ENCODE results near the gene PIKFYVE. TPM values are rescaled to one million over a fixed set of nuclear protein-coding genes. Genes with fewer than 3 reads are reported as not detected.

Gene PIKFYVE
- total and polyA plus RNA-seq, 4 experiments from 2014 or later, result 3.3 to 45.8 (median 26.4) TPM

DNA sequence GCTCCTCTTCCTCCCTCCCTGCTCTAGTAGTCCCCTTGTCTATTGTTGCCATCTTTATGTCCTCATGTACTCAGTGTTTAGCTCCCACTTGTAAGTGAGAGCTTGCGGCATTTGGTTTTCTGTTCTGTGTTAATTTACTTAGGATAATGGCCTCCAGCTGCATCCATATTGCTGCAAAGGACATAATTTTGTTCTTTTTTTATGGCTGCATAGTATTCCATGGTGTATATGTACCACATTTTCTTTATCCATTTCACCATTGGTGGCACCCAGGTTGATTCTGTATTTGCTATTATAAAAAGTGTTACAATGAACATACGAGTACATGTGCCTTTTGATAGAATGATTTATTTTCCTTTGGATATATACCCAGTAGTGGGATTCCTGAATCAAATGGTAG is 12.5 kb downstream of the PIKFYVE start:
- peaks cover 0 to 4% (median 0%) of the 10 kb centered on the region in 8 donors for H3K9me3 Mint-ChIP-seq
- Histone ChIP-seq H3K9me3 (ENCODE audit: control insufficient read depth in 1 of 2, low read length in 2 of 2) (no peaks in the 10 kb centered on the region), H3K36me3 (ENCODE audit: insufficient read depth, low read length) (peaks cover 70% of the 10 kb centered on the region), H3K4me1 (ENCODE audit: insufficient read depth, low read length) (no peaks in the 10 kb centered on the region), H3K27me3 (ENCODE audit: insufficient read depth, low read length) (no peaks in the 10 kb centered on the region), H3K4me3 (ENCODE audit: low read length in 2 of 2) (no peak overlapping the region), H3K27ac (ENCODE audit: low read depth, low read length) (no peak overlapping the region)
- no peak for DNase-seq
- H3K4me3 Mint-ChIP-seq, result no peak overlapping the region
- peaks cover 89 to 95% of the 10 kb centered on the region in 2 donors for H3K36me3 Mint-ChIP-seq
- H3K27me3 Mint-ChIP-seq, result no peaks in the 10 kb centered on the region
- CTCF ChIA-PET (ENCODE audit: partially characterized antibody), result no interaction called here
- peaks cover 21 to 54% (median 29%) of the 10 kb centered on the region in 4 donors for H3K4me1 Mint-ChIP-seq
- POLR2A ChIA-PET (ENCODE audit: partially characterized antibody), result no interaction called here
- intact Hi-C loops (cut with micrococcal nuclease), result no loop called here
- H3K27ac Mint-ChIP-seq, result no peak overlapping the region

GRCh38 chr2:208279236-208279635 is 13.2 kb downstream of the PIKFYVE start:
- no peaks in the 10 kb centered on the region for H3K9me3 ChIP-seq (ENCODE audit: control insufficient read depth in 1 of 2, low read length in 2 of 2)
- H3K4me1 ChIP-seq (ENCODE audit: insufficient read depth, low read length), result no peaks in the 10 kb centered on the region
- POLR2A ChIA-PET (ENCODE audit: partially characterized antibody), result no interaction called here
- H3K36me3 Mint-ChIP-seq, result peaks cover 84 to 90% of the 10 kb centered on the region in 2 donors
- H3K27ac ChIP-seq (ENCODE audit: low read depth, low read length), result no peak overlapping the region
- H3K4me3 ChIP-seq (ENCODE audit: low read length in 2 of 2), result no peak overlapping the region
- intact Hi-C loops (cut with micrococcal nuclease), result no loop called here
- no peak for DNase-seq
- H3K36me3 ChIP-seq (ENCODE audit: insufficient read depth, low read length), result peaks cover 63% of the 10 kb centered on the region
- H3K4me1 Mint-ChIP-seq, result peaks cover 18 to 51% (median 25%) of the 10 kb centered on the region in 4 donors
- CTCF ChIA-PET (ENCODE audit: partially characterized antibody), result interaction anchor here (0.8 to 1.5 kb wide), 2 partner anchors 10 to 13 kb away, joined by 3 to 4 read pairs; partner anchors contain the start of gene PIKFYVE
- H3K27me3 Mint-ChIP-seq, result no peaks in the 10 kb centered on the region
- peak overlapping the region in 3 of 7 donors; percentile 3 to 56 (median 4) for H3K27ac Mint-ChIP-seq
- H3K4me3 Mint-ChIP-seq, result no peak overlapping the region
- H3K9me3 Mint-ChIP-seq, result peaks cover 0 to 2% (median 0%) of the 10 kb centered on the region in 8 donors
- H3K27me3 ChIP-seq (ENCODE audit: insufficient read depth, low read length), result no peaks in the 10 kb centered on the region

DNA sequence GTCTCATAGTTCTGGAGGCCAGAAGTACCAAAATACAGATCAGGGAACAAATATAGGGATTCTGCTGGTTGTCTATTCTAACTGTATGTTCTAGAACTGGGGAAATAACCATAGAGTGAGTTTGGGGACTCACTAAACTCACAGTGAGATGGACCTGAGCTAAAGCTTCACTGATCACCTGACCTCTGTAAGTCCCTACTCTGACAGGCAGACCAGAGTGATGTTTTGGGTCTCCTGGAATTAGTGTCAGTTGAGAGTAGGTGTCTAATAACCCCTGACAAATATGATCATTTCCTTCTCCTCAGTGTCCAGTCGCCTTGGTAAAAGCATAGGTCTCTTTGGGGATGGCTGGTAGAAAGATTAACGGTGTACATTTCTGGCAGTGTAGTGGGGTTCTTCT is 14.2 kb downstream of the PIKFYVE start:
- no peaks in the 10 kb centered on the region for H3K4me1 ChIP-seq (ENCODE audit: insufficient read depth, low read length)
- Mint-ChIP-seq H3K27ac (peak overlapping the region in 1 of 7 donors; percentile 40), H3K4me3 (no peak overlapping the region), H3K36me3 (peaks cover 76 to 81% of the 10 kb centered on the region in 2 donors), H3K9me3 (peaks cover 0 to 2% (median 0%) of the 10 kb centered on the region in 8 donors), H3K4me1 (peaks cover 15 to 45% (median 21%) of the 10 kb centered on the region in 4 donors), H3K27me3 (no peaks in the 10 kb centered on the region)
- H3K9me3 ChIP-seq (ENCODE audit: control insufficient read depth in 1 of 2, low read length in 2 of 2), result no peaks in the 10 kb centered on the region
- ChIA-PET POLR2A (ENCODE audit: partially characterized antibody) (no interaction called here), CTCF (ENCODE audit: partially characterized antibody) (interaction anchor here (0.8 to 1.7 kb wide), 3 partner anchors 11 to 27 kb away, joined by 3 to 6 read pairs (median 4); partner anchors contain the start of gene PIKFYVE)
- peaks cover 58% of the 10 kb centered on the region for H3K36me3 ChIP-seq (ENCODE audit: insufficient read depth, low read length)
- H3K27ac ChIP-seq (ENCODE audit: low read depth, low read length), result no peak overlapping the region
- H3K4me3 ChIP-seq (ENCODE audit: low read length in 2 of 2), result no peak overlapping the region
- no peak for DNase-seq
- intact Hi-C loops (cut with micrococcal nuclease), result no loop called here
- no peaks in the 10 kb centered on the region for H3K27me3 ChIP-seq (ENCODE audit: insufficient read depth, low read length)

DNA sequence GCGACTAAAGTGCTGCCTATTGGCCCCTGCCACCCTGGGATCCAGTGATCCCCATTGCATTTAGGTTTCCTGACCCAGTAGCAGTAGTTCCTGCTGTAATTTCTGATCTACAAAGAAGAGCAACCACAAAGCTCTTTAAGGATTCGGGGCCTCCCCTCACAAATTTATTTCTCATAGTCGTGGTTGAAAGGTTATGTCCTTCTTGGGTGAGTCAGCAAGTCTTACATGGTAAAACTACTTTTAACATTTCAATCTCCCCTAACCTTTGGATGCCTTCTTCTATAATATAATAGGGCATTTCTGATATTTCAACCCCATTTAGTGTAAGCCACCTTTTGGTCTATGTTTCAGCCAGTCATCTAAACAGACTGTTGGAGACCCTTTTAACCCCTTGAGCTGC is 14.9 kb downstream of the PIKFYVE start:
- H3K4me3 Mint-ChIP-seq, result no peak overlapping the region
- no peak overlapping the region for H3K27ac ChIP-seq (ENCODE audit: low read depth, low read length)
- no peaks in the 10 kb centered on the region for H3K27me3 ChIP-seq (ENCODE audit: insufficient read depth, low read length)
- POLR2A ChIA-PET (ENCODE audit: partially characterized antibody), result interaction anchor here (1.4 kb wide), 1 partner anchor 26 kb away, joined by 3 read pairs; the partner anchor contains the start of gene IDH1
- H3K9me3 Mint-ChIP-seq, result peaks cover 0 to 2% (median 0%) of the 10 kb centered on the region in 8 donors
- H3K36me3 Mint-ChIP-seq, result peaks cover 75 to 80% of the 10 kb centered on the region in 2 donors
- intact Hi-C loops (cut with micrococcal nuclease), result no loop called here
- H3K36me3 ChIP-seq (ENCODE audit: insufficient read depth, low read length), result peaks cover 54% of the 10 kb centered on the region
- H3K27me3 Mint-ChIP-seq, result no peaks in the 10 kb centered on the region
- peaks cover 17 to 38% (median 21%) of the 10 kb centered on the region in 4 donors for H3K4me1 Mint-ChIP-seq
- DNase-seq, result no peak
- no peaks in the 10 kb centered on the region for H3K9me3 ChIP-seq (ENCODE audit: control insufficient read depth in 1 of 2, low read length in 2 of 2)
- CTCF ChIA-PET (ENCODE audit: partially characterized antibody), result interaction anchor here (0.8 to 1.7 kb wide), 5 partner anchors 10 to 65 kb away, joined by 3 to 6 read pairs (median 4); partner anchors contain the start of gene PIKFYVE
- H3K4me3 ChIP-seq (ENCODE audit: low read length in 2 of 2), result no peak overlapping the region
- H3K27ac Mint-ChIP-seq, result peak overlapping the region in 2 of 7 donors; percentile 18 to 48
- no peaks in the 10 kb centered on the region for H3K4me1 ChIP-seq (ENCODE audit: insufficient read depth, low read length)

- Histone ChIP-seq H3K9me3 (ENCODE audit: control insufficient read depth in 1 of 2, low read length in 2 of 2) (no peaks in the 10 kb centered on the region), H3K36me3 (ENCODE audit: insufficient read depth, low read length) (peaks cover 43% of the 10 kb centered on the region), H3K4me3 (ENCODE audit: low read length in 2 of 2) (no peak overlapping the region), H3K27me3 (ENCODE audit: insufficient read depth, low read length) (no peaks in the 10 kb centered on the region), H3K27ac (ENCODE audit: low read depth, low read length) (no peak overlapping the region), H3K4me1 (ENCODE audit: insufficient read depth, low read length) (no peaks in the 10 kb centered on the region)
- Mint-ChIP-seq H3K27me3 (no peaks in the 10 kb centered on the region), H3K4me1 (peaks cover 7 to 15% (median 12%) of the 10 kb centered on the region in 4 donors), H3K9me3 (peaks cover 0 to 7% (median 4%) of the 10 kb centered on the region in 8 donors), H3K27ac (no peak overlapping the region), H3K36me3 (peaks cover 66 to 67% of the 10 kb centered on the region in 2 donors), H3K4me3 (no peak overlapping the region)
- ChIA-PET POLR2A (ENCODE audit: partially characterized antibody) (no interaction called here), CTCF (ENCODE audit: partially characterized antibody) (interaction anchor here (1.5 to 2.2 kb wide), 2 partner anchors 32 to 111 kb away, joined by 3 to 6 read pairs; partner anchors contain the start of gene IDH1)
- intact Hi-C loops (cut with micrococcal nuclease), result no loop called here
- no peak for DNase-seq
Observed at GRCh38 chr2:208285853-208286252, 19.8 kb downstream of the PIKFYVE start.

DNA sequence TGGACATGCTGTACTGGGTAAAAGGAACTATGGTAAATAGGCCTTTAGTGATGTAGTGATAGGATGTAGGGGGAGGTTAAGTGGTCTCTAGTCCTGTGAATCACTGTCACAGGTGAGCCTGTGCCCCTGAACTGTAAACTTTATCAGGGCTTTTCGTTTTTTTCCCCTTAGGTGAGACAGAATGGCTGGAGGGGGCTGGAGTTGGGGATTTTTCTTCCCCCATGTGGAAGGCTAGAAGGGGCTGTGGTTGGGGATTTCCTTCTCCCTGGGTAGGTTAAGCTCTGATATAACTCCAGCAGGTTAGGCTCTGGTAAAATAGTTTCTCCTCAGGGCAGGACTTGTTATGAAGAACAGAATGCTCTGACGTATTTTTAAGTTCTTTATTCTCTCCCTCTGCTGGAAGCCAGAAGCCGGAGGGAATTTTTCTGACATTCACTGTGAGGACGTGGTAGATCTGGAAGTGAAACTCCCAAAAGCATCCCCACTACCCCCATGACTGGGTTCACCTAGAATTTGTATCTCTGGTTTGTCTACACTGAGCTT is 28.5 kb downstream of the PIKFYVE start:
- Mint-ChIP-seq H3K4me1 (peaks cover 30 to 52% (median 45%) of the 10 kb centered on the region in 4 donors), H3K4me3 (no peak overlapping the region), H3K9me3 (peaks cover 0 to 8% (median 5%) of the 10 kb centered on the region in 8 donors), H3K27me3 (no peaks in the 10 kb centered on the region), H3K36me3 (peaks cover 64 to 75% of the 10 kb centered on the region in 2 donors), H3K27ac (peak overlapping the region in 4 of 7 donors; percentile 11 to 86 (median 28))
- no peaks in the 10 kb centered on the region for H3K9me3 ChIP-seq (ENCODE audit: control insufficient read depth in 1 of 2, low read length in 2 of 2)
- H3K4me1 ChIP-seq (ENCODE audit: insufficient read depth, low read length), result peaks cover 7% of the 10 kb centered on the region
- no peak overlapping the region for H3K4me3 ChIP-seq (ENCODE audit: low read length in 2 of 2)
- ChIA-PET POLR2A (ENCODE audit: partially characterized antibody) (no interaction called here), CTCF (ENCODE audit: partially characterized antibody) (no interaction called here)
- intact Hi-C loops (cut with micrococcal nuclease), result no loop called here
- no peaks in the 10 kb centered on the region for H3K27me3 ChIP-seq (ENCODE audit: insufficient read depth, low read length)
- no peak for DNase-seq
- no peak overlapping the region for H3K27ac ChIP-seq (ENCODE audit: low read depth, low read length)
- peaks cover 21% of the 10 kb centered on the region for H3K36me3 ChIP-seq (ENCODE audit: insufficient read depth, low read length)

GRCh38 chr2:208295834-208296233 is 29.8 kb downstream of the PIKFYVE start:
- Histone ChIP-seq H3K4me1 (ENCODE audit: insufficient read depth, low read length) (peaks cover 7% of the 10 kb centered on the region), H3K27me3 (ENCODE audit: insufficient read depth, low read length) (no peaks in the 10 kb centered on the region), H3K9me3 (ENCODE audit: control insufficient read depth in 1 of 2, low read length in 2 of 2) (no peaks in the 10 kb centered on the region), H3K27ac (ENCODE audit: low read depth, low read length) (no peak overlapping the region), H3K36me3 (ENCODE audit: insufficient read depth, low read length) (peaks cover 18% of the 10 kb centered on the region), H3K4me3 (ENCODE audit: low read length in 2 of 2) (no peak overlapping the region)
- H3K4me3 Mint-ChIP-seq, result no peak overlapping the region
- H3K27ac Mint-ChIP-seq, result no peak overlapping the region
- ChIA-PET POLR2A (ENCODE audit: partially characterized antibody) (no interaction called here), CTCF (ENCODE audit: partially characterized antibody) (no interaction called here)
- DNase-seq, result no peak
- H3K36me3 Mint-ChIP-seq, result peaks cover 65 to 77% of the 10 kb centered on the region in 2 donors
- intact Hi-C loops (cut with micrococcal nuclease), result no loop called here
- peaks cover 0 to 3% (median 0%) of the 10 kb centered on the region in 8 donors for H3K9me3 Mint-ChIP-seq
- no peaks in the 10 kb centered on the region for H3K27me3 Mint-ChIP-seq
- peaks cover 29 to 48% (median 41%) of the 10 kb centered on the region in 4 donors for H3K4me1 Mint-ChIP-seq

Measured in CD4-positive, alpha-beta memory T cell (primary cell).